OCI-LY7 (cell line): ENCODE data around the gene RBBP7.

Experiments used
- EZH2phosphoT487 ChIP-seq: fragments of 200-600 bp; sonication (generic); IDR thresholded peaks from 2 replicates; pipeline ENCODE4 v1.6.1; 2018; ENCODE audit warnings: low read depth, borderline replicate concordance, mild to moderate bottlenecking, mixed run types, antibody characterized with exemption, low read length, moderate library complexity, mixed read lengths
- TF ChIP-seq, protein P1 (sequence below): fragments of 200-600 bp; sonication (generic); conservative IDR thresholded peaks from 2 replicates; pipeline ENCODE4 v1.5.1; 2014; ENCODE audit warnings: mild to moderate bottlenecking, antibody characterized with exemption, low read length, moderate library complexity, mixed read lengths

- TF ChIP-seq, protein P1, sequence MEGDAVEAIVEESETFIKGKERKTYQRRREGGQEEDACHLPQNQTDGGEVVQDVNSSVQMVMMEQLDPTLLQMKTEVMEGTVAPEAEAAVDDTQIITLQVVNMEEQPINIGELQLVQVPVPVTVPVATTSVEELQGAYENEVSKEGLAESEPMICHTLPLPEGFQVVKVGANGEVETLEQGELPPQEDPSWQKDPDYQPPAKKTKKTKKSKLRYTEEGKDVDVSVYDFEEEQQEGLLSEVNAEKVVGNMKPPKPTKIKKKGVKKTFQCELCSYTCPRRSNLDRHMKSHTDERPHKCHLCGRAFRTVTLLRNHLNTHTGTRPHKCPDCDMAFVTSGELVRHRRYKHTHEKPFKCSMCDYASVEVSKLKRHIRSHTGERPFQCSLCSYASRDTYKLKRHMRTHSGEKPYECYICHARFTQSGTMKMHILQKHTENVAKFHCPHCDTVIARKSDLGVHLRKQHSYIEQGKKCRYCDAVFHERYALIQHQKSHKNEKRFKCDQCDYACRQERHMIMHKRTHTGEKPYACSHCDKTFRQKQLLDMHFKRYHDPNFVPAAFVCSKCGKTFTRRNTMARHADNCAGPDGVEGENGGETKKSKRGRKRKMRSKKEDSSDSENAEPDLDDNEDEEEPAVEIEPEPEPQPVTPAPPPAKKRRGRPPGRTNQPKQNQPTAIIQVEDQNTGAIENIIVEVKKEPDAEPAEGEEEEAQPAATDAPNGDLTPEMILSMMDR: no peak
- TF ChIP-seq EZH2phosphoT487: no peak
Measured at GRCh38 chrX:16869393-16870094, 618 bp downstream of the RBBP7 start.
